Tibial artery (tissue), 4 donors: ENCODE results near the gene INPP4A.

ENCODE experiments used
- DNase-seq, 2 donors: peaks; one replicate each; pipeline ENCODE4 v3.0.0-alpha.2; 2019
- H3K27ac ChIP-seq, 2 donors: fragments of 200-600 bp; sonication (generic) in 1 of 2; 1 replicate in 1 of 2; 2 replicates in 1 of 2; pipeline ENCODE4 v1.5.1; 2018 to 2019; ENCODE audit warnings: mild to moderate bottlenecking in 1 of 2
- H3K27me3 ChIP-seq, 2 donors: fragments of 200-600 bp; sonication (generic) in 1 of 2; one replicate each; pipeline versions ENCODE4 v1.5.1 to v1.6.0; 2016 to 2019
- H3K36me3 ChIP-seq, 3 donors: fragments of 200-600 bp; sonication (generic) in 2 of 3; one replicate each; pipeline ENCODE4 v1.5.1; 2016 to 2019; ENCODE audit warnings: mild to moderate bottlenecking in 2 of 3
- H3K4me1 ChIP-seq, 4 donors: fragments of 200-600 bp; sonication (generic) in 2 of 4; 1 replicate in 3 of 4; 2 replicates in 1 of 4; pipeline ENCODE4 v1.5.1; 2016 to 2019
- H3K4me3 ChIP-seq, 2 donors: fragments of 200-600 bp; sonication (generic) in 1 of 2; 1 replicate in 1 of 2; 2 replicates in 1 of 2; pipeline ENCODE4 v1.5.1; 2018 to 2019; ENCODE audit warnings: mild to moderate bottlenecking in 2 of 2
- H3K9me3 ChIP-seq, 3 donors: fragments of 200-600 bp; sonication (generic) in 1 of 3; one replicate each; pipeline ENCODE4 v1.5.1; 2016 to 2019
- CTCF ChIP-seq, 2 experiments: fragments of 200-600 bp in 1 of 2; fragments of 450-650 bp in 1 of 2; IDR thresholded peaks; one replicate each; pipeline ENCODE4 v1.5.1; 2017 to 2019; ENCODE audit warnings: antibody characterized with exemption in 2 of 2, mild to moderate bottlenecking in 1 of 2, moderate library complexity in 1 of 2
- intact Hi-C: fragments of 100-400 bp; cut with DNase I; formaldehyde crosslinking; loops from one replicate; pipeline ENCODE4 v1.15.0; 2023; ENCODE audit warnings: low total_unique reads

INPP4A gene

DNA sequence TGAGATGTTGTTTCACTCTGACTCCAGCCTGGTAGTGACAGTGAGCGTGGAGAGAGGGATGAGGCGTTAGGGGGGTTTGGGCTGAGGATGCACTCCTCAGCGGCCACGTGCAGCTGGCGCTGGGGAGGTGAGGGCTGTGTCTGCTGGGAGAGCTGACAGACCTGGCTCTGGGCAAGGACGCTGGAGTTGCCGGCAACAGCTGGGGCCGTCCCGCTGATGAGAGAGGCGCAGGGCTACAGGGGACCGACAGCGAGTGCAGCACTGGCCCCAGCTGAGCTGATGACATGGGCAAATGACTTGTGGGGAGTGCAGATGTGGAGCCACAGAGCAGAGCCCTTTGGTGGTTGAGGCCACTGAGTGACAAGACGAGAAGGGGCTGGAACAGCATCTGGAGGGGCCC is 125.3 kb downstream of the INPP4A start:
- Histone ChIP-seq H3K4me1 (no peaks in the 10 kb centered on the region), H3K4me3 (no peak overlapping the region), H3K9me3 (no peaks in the 10 kb centered on the region), H3K27ac (no peak overlapping the region), H3K27me3 (no peaks in the 10 kb centered on the region), H3K36me3 (peaks cover 32 to 100% (median 78%) of the 10 kb centered on the region in 3 donors)
- no peak for DNase-seq
- no peak for TF ChIP-seq CTCF (IDR thresholded peaks at IDR 0.05)
- intact Hi-C loops, result no loop called here

DNA sequence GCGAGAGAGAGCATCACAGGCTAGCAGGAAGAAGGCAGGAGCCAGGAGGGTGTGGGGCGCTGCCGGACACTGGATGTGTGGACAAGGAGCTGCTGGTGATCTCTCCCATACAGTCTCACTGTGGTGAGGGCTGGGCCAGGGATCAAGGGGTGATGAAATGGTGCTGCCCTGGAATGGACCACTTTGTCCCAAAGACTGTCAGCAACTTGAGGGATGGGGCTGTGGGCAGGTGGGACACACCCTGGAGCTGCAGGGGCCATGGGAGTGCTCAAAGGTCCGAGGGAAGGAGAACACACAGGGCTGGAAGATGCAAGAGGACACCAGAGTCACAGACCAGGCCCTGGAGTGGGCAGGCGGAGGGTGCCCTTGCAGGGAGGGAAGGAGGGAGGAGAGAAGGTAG is 125.7 kb downstream of the INPP4A start:
- Histone ChIP-seq H3K27me3 (no peaks in the 10 kb centered on the region), H3K9me3 (no peaks in the 10 kb centered on the region)
- intact Hi-C loops, result no loop called here

GRCh38 chr2:98571121-98571701 is 126.6 kb downstream of the INPP4A start:
- Histone ChIP-seq H3K4me1 (no peaks in the 10 kb centered on the region), H3K27me3 (no peaks in the 10 kb centered on the region), H3K36me3 (peaks cover 31 to 100% (median 73%) of the 10 kb centered on the region in 3 donors), H3K9me3 (no peaks in the 10 kb centered on the region), H3K4me3 (no peak overlapping the region), H3K27ac (no peak overlapping the region)
- no peak for TF ChIP-seq CTCF (IDR thresholded peaks at IDR 0.05)
- no peak for DNase-seq
- intact Hi-C loops, result no loop called here

More for the DNA sequence above, 125.7 kb downstream of the INPP4A start:
- no peak overlapping the region for H3K27ac ChIP-seq
- no peak for DNase-seq
- H3K36me3 ChIP-seq, result peaks cover 32 to 100% (median 74%) of the 10 kb centered on the region in 3 donors
- H3K4me1 ChIP-seq, result no peaks in the 10 kb centered on the region
- no peak for TF ChIP-seq CTCF (IDR thresholded peaks at IDR 0.05)
- H3K4me3 ChIP-seq, result no peak overlapping the region

- H3K27me3 ChIP-seq, result no peaks in the 10 kb centered on the region
- H3K27ac ChIP-seq, result no peak overlapping the region
- no peak for DNase-seq
- intact Hi-C loops, result no loop called here
- H3K4me3 ChIP-seq, result no peak overlapping the region
- peaks cover 26 to 100% (median 73%) of the 10 kb centered on the region in 3 donors for H3K36me3 ChIP-seq
- no peak for TF ChIP-seq CTCF (IDR thresholded peaks at IDR 0.05)
- H3K9me3 ChIP-seq, result no peaks in the 10 kb centered on the region
- H3K4me1 ChIP-seq, result no peaks in the 10 kb centered on the region
Measured at GRCh38 chr2:98571796-98572195, 127.1 kb downstream of the INPP4A start.

DNA sequence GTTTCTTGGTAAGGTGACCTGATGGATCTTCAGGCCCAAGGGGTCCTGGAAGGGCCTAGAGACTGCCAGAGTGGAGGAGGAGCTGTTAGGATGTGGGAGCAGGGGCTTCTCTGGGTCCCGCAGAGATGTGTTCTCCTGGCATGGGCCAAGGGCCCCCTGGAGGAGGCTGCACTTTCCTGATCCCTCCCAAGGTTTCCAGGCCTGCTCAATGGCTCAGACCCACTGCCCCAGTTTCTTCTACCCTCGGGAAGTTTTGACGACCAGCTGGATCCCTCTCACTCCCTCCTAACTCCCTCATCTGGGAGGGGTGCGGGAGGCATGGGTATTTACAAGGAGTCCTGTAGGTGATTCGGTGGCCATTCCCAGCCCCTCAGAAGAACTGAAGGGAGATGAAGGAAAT is 127.6 kb downstream of the INPP4A start:
- H3K27ac ChIP-seq, result no peak overlapping the region
- H3K4me1 ChIP-seq, result no peaks in the 10 kb centered on the region
- H3K4me3 ChIP-seq, result no peak overlapping the region
- H3K27me3 ChIP-seq, result no peaks in the 10 kb centered on the region
- intact Hi-C loops, result no loop called here
- DNase-seq, result no peak
- TF ChIP-seq CTCF (IDR thresholded peaks at IDR 0.05), result no peak
- H3K36me3 ChIP-seq, result peaks cover 29 to 100% (median 74%) of the 10 kb centered on the region in 3 donors
- no peaks in the 10 kb centered on the region for H3K9me3 ChIP-seq

GRCh38 chr2:98572676-98573075 is 128.0 kb downstream of the INPP4A start:
- Histone ChIP-seq H3K9me3 (no peaks in the 10 kb centered on the region), H3K27me3 (no peaks in the 10 kb centered on the region), H3K27ac (no peak overlapping the region), H3K36me3 (peaks cover 30 to 100% (median 74%) of the 10 kb centered on the region in 3 donors), H3K4me3 (no peak overlapping the region), H3K4me1 (no peaks in the 10 kb centered on the region)
- intact Hi-C loops, result no loop called here
- DNase-seq, result no peak
- no peak for TF ChIP-seq CTCF (IDR thresholded peaks at IDR 0.05)
